Fibroblast of skin of abdomen (primary cell): ENCODE measurements around the gene MAGEB10. TPM values are rescaled to one million over a fixed set of nuclear protein-coding genes. Genes with fewer than 3 reads are reported as not detected.
A peak's percentile ranks its signal among the peaks of the same experiment; 100 is the strongest.
"Not testable (repeated sequence)": the region's sequence is repeated elsewhere in the genome, so short reads cannot be mapped to it uniquely, and the experiment has no call there.

Experiments used
- DNase-seq: peaks from one replicate; pipeline ENCODE4 v3.0.0-alpha.2; 2013
- polyA plus RNA-seq, 2 experiments: library from polyadenylated mRNA; unstranded; fragments of 120-200 nt; gene quantifications; one replicate each; pipeline ENCODE4 v1.2.1, GENCODE V29; 2013; ENCODE audit not compliant: insufficient read length in 2 of 2

Gene MAGEB10
- polyA plus RNA-seq (2013, experiment 1 of 2; ENCODE audit: insufficient read length), result not detected
- polyA plus RNA-seq (2013, experiment 2 of 2; ENCODE audit: insufficient read length), result not detected

GRCh38 chrX:27807690-27808089 lies at the start of gene MAGEB10:
TSS of gene MAGEB10 (plus strand) at chrX:27807990. CDS start at chrX:27821307, 13,317 bp downstream.
- no peak for DNase-seq

- DNase-seq, result no peak
Observed at GRCh38 chrX:27765718-27766117, 42.1 kb upstream of the MAGEB10 start.

- DNase-seq, result no peak
Observed at GRCh38 chrX:27767387-27767786, 40.4 kb upstream of the MAGEB10 start.

- no peak for DNase-seq
Observed at GRCh38 chrX:27775984-27776383, 31.8 kb upstream of the MAGEB10 start.

GRCh38 chrX:27796640-27797257 lies 11.0 kb upstream of the MAGEB10 start:
- DNase-seq, result no peak

GRCh38 chrX:27797575-27797974 lies 10.2 kb upstream of the MAGEB10 start:
- no peak for DNase-seq

- DNase-seq, result no peak
Observed at GRCh38 chrX:27808226-27808625, 436 bp downstream of the MAGEB10 start.

- DNase-seq, result not testable (repeated sequence)
Observed at GRCh38 chrX:27808991-27809859, 1.4 kb downstream of the MAGEB10 start.

- peak; percentile 39 for DNase-seq
Observed at GRCh38 chrX:27815209-27815608, 7.4 kb downstream of the MAGEB10 start.

GRCh38 chrX:27823812-27824211 lies 16.0 kb downstream of the MAGEB10 start:
- DNase-seq, result no peak

- no peak for DNase-seq
Observed at GRCh38 chrX:27838185-27838584, 30.4 kb downstream of the MAGEB10 start.

GRCh38 chrX:27840881-27841280 lies 33.1 kb downstream of the MAGEB10 start:
- DNase-seq, result no peak

GRCh38 chrX:27842859-27843258 lies 35.1 kb downstream of the MAGEB10 start:
- DNase-seq, result no peak

- DNase-seq, result peak; percentile 0
Observed at GRCh38 chrX:27860337-27860736, 52.5 kb downstream of the MAGEB10 start.

- no peak for DNase-seq
Observed at GRCh38 chrX:27863809-27864208, 56.0 kb downstream of the MAGEB10 start.
